Breast epithelium (tissue), 3 donors: ENCODE results near the gene RGMA.

ENCODE experiments used
- POLR2A ChIP-seq: fragments of 450-650 bp; IDR thresholded peaks from one replicate; pipeline ENCODE4 v1.6.1; 2016; ENCODE audit warnings: antibody characterized with exemption, mild to moderate bottlenecking, moderate library complexity
- POLR2AphosphoS5 ChIP-seq, 3 donors: sonication (generic); formaldehyde crosslinking; IDR thresholded peaks; one replicate each; pipeline ENCODE4 v1.6.1; 2017; ENCODE audit warnings: antibody characterized with exemption in 3 of 3
- TF ChIP-seq, protein P1 (sequence below), 3 donors: fragments of 450-650 bp; IDR thresholded peaks; one replicate each; pipeline ENCODE4 v1.5.1; 2016 to 2017; ENCODE audit warnings: antibody characterized with exemption in 3 of 3, mild to moderate bottlenecking in 3 of 3, moderate library complexity in 3 of 3

DNA sequence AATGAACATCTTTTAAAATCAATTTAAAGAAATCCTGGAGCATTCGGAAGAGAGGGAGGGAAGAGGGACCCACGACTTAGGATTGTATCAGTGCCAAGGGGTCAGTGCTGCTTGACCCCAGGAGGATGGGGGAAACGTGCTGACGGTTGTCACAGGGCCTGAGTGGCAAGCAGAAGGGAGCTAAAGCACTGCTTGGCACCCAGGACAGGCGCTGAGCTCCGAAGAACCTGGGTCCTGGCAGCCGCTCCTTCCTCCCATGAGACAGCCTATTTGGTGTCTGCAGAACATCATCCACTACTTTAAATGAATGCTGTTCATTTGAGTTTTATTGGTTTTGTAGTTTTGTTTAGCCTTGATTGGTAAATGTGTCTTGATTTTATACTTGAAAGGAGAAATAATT, 54.5 kb downstream of the RGMA start:
- no peak for TF ChIP-seq POLR2AphosphoS5 (IDR thresholded peaks at IDR 0.05)
- TF ChIP-seq, protein P1, sequence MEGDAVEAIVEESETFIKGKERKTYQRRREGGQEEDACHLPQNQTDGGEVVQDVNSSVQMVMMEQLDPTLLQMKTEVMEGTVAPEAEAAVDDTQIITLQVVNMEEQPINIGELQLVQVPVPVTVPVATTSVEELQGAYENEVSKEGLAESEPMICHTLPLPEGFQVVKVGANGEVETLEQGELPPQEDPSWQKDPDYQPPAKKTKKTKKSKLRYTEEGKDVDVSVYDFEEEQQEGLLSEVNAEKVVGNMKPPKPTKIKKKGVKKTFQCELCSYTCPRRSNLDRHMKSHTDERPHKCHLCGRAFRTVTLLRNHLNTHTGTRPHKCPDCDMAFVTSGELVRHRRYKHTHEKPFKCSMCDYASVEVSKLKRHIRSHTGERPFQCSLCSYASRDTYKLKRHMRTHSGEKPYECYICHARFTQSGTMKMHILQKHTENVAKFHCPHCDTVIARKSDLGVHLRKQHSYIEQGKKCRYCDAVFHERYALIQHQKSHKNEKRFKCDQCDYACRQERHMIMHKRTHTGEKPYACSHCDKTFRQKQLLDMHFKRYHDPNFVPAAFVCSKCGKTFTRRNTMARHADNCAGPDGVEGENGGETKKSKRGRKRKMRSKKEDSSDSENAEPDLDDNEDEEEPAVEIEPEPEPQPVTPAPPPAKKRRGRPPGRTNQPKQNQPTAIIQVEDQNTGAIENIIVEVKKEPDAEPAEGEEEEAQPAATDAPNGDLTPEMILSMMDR (IDR thresholded peaks at IDR 0.05), result no peak
- TF ChIP-seq POLR2A, result no peak
